ENCODE measurements around the gene EHBP1L1. TPM values are rescaled to one million over a fixed set of nuclear protein-coding genes. Genes with fewer than 3 reads are reported as not detected.
A peak's percentile ranks its signal among the peaks of the same experiment; 100 is the strongest.

Gene EHBP1L1
- total and polyA plus RNA-seq, 12 donors, result 30.8 to 113 (median 53.9) TPM

GRCh38 chr11:65538915-65539743 is 36.7 kb upstream of the EHBP1L1 start:
- H3K27me3 ChIP-seq, result no peaks in the 10 kb centered on the region
- peak overlapping the region; percentile 74 to 94 (median 87) for H3K27ac ChIP-seq
- H3K9me3 ChIP-seq, result no peaks in the 10 kb centered on the region
- TF ChIP-seq, protein P1, sequence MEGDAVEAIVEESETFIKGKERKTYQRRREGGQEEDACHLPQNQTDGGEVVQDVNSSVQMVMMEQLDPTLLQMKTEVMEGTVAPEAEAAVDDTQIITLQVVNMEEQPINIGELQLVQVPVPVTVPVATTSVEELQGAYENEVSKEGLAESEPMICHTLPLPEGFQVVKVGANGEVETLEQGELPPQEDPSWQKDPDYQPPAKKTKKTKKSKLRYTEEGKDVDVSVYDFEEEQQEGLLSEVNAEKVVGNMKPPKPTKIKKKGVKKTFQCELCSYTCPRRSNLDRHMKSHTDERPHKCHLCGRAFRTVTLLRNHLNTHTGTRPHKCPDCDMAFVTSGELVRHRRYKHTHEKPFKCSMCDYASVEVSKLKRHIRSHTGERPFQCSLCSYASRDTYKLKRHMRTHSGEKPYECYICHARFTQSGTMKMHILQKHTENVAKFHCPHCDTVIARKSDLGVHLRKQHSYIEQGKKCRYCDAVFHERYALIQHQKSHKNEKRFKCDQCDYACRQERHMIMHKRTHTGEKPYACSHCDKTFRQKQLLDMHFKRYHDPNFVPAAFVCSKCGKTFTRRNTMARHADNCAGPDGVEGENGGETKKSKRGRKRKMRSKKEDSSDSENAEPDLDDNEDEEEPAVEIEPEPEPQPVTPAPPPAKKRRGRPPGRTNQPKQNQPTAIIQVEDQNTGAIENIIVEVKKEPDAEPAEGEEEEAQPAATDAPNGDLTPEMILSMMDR (IDR thresholded peaks at IDR 0.05), result no peak
- peak in 1 of 8 donors; percentile 0 for ATAC-seq
- peak overlapping the region in 7 of 10 donors; percentile 45 to 71 (median 57) for H3K4me3 ChIP-seq
- no peak for DNase-seq
- 81 to 83% methylated on average over 86 to 92 of the region's 92 CpGs for WGBS, 2 donors
- intact Hi-C loops (cut with DNase I), result loop anchor here in 2 of 10 donors (5.0 to 10.0 kb wide), 2 partner anchors 33 to 46 kb away; partner anchors contain the start of genes FAM89B (in 1 of the 2) and ZNRD2 (in 1 of the 2)
- peaks cover 0 to 72% (median 17%) of the 10 kb centered on the region in 9 donors for H3K36me3 ChIP-seq
- peaks cover 11 to 28% (median 21%) of the 10 kb centered on the region in 9 donors for H3K4me1 ChIP-seq

DNA sequence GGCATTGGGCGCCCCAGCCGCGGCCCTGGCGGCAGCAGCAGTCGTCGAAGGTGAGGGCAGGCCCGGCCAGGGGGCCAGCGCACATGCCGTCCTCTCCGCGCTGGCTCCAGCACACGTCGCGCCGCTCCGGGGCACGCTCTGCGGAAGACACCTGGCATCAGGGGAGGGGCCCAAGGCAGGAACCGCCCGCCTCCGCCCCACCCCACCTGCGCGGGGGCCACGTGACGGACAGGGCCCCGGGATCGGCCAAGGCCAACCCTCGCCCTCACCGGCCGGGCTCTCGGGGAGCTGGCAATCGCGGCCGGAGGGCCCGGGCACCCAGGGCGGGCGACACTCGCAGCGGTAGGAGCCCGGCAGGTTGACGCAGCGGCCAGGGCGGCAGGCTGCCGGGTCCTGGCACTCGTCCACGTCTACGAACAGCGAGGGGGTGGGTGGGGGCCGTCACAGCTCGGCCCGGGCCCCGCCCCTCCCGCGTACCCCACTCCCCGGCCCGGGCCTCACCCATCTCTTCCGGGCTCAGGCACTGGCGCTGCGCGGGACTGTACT is 36.0 kb upstream of the EHBP1L1 start:
- peak in 2 of 8 donors; percentile 0 to 6 for ATAC-seq
- peak overlapping the region; percentile 3 to 71 (median 55) for H3K4me3 ChIP-seq

GRCh38 chr11:65540290-65541092 is 35.4 kb upstream of the EHBP1L1 start:
- Histone ChIP-seq H3K36me3 (peaks cover 0 to 72% (median 17%) of the 10 kb centered on the region in 9 donors), H3K27me3 (no peaks in the 10 kb centered on the region), H3K27ac (peak overlapping the region; percentile 74 to 94 (median 87)), H3K9me3 (no peaks in the 10 kb centered on the region), H3K4me1 (peaks cover 11 to 28% (median 21%) of the 10 kb centered on the region in 9 donors), H3K4me3 (peak overlapping the region; percentile 3 to 71 (median 55))
- ATAC-seq (peak; percentile 88 to 95 (median 93)), DNase-seq (peak; percentile 90 to 91)
- TF ChIP-seq, protein P1 (IDR thresholded peaks at IDR 0.05), result peak; percentile 70 to 94 (median 85)
- intact Hi-C loops (cut with DNase I), result loop anchor here in 8 of 10 donors (1.0 to 5.0 kb wide), 13 partner anchors 18 to 74 kb away; partner anchors contain the start of genes FAM89B (in 2 of the 8), LTBP3 (in 2 of the 8), MAP3K11 (in 2 of the 8) and ZNRD2 (in 2 of the 8)
- WGBS, 2 donors, result 0% methylated on average over 76 to 77 of the region's 78 CpGs

More for the DNA sequence above, 36.0 kb upstream of the EHBP1L1 start:
- DNase-seq, result no peak
- peaks cover 0 to 72% (median 17%) of the 10 kb centered on the region in 9 donors for H3K36me3 ChIP-seq
- peaks cover 11 to 28% (median 21%) of the 10 kb centered on the region in 9 donors for H3K4me1 ChIP-seq
- intact Hi-C loops (cut with DNase I), result loop anchor here in 9 of 10 donors (1.0 to 10.0 kb wide), 14 partner anchors 18 to 75 kb away; partner anchors contain the start of genes FAM89B (in 3 of the 9), ZNRD2 (in 3 of the 9), LTBP3 (in 2 of the 9) and MAP3K11 (in 2 of the 9)
- no peaks in the 10 kb centered on the region for H3K27me3 ChIP-seq
- H3K27ac ChIP-seq, result peak overlapping the region; percentile 74 to 94 (median 87)
- 22 to 25% methylated on average over 57 to 60 of the region's 60 CpGs for WGBS, 2 donors
- TF ChIP-seq, protein P1 (IDR thresholded peaks at IDR 0.05), result peak in 1 of 9 donors; percentile 57
- H3K9me3 ChIP-seq, result no peaks in the 10 kb centered on the region
